Stimulated activated CD4-positive, alpha-beta T cell treated with anti-CD3 and anti-CD28 coated beads, TNF-alpha, amount 100 ng/mL, for 48 hours (primary cell): Measurements from ENCODE around the gene ZNF101.
"Not testable (repeated sequence)": the region's sequence is repeated elsewhere in the genome, so short reads cannot be mapped to it uniquely, and the experiment has no call there.

Experiments
- DNase-seq, 3 donors: peaks; one replicate each; pipeline ENCODE4 v3.0.0-alpha.2; 2020; ENCODE audit warnings: low read depth in 3 of 3

Gene ZNF101

DNA sequence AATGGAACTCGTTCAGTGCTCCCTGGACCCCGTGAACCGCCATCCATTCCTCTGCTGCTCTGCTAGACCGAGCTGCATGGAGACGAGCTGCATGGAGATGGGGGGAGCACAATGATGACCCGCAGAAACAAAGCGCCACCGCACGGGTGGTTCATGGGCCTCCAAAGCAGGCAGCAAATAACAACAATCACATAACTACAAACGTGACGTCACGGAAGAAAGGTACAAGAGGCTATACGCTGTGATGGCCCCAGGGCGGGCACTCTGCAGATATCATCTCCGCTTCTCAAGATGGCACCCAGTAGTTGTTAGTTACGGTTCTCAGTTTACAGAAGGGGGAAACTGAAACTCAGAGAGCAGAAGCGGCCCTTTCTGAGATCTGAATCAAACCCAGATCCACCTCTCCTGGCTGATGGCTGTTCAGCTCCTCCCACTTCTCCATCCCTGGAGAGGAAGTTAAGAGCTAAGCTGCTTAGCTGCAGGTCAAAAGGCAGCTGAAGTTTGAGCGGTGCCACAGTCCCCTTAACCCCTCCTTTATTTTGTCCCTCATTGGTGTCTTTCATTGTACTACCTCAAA is 6.9 kb upstream of the ZNF101 start:
- DNase-seq, result peak in 2 of 3 donors; percentile 20 to 32

DNA sequence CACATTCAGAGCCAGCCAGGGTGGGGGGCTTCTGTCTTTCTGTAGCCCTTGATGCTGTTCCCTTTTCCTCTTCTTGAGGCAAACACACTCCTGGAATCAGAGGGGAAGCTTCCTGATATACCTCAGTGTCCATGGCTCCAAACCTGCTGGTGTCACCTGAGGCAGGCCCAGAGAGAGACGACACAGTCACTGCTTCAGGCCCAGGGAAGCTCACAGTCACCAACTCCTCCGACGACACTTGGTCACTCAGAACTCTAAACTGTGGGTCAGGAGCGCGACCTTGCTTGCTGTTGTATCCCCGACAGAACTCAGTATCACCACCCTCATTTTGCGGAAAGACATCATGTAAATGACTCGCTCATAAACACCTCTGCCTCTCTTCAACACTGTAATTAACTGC is 6.3 kb upstream of the ZNF101 start:
- DNase-seq, result no peak

DNA sequence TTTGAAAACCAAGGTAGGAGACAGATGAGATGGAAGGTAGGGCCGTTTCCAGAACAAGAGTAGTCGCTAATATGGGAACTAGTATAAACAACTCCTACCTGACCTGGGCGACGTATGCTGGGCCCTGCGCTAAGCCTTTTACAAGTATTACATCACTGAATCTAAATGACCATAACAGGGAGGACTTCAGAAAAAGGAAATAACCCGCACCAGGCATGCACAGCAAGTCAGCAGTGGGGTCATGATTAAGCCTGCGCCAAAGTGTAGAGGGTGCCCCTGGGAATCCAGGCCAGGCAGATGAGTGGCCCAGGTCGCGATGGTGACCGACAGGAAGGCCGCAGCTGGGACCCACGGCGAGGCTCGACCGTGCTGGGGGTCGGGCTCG is 5.8 kb upstream of the ZNF101 start:
- no peak for DNase-seq

DNA sequence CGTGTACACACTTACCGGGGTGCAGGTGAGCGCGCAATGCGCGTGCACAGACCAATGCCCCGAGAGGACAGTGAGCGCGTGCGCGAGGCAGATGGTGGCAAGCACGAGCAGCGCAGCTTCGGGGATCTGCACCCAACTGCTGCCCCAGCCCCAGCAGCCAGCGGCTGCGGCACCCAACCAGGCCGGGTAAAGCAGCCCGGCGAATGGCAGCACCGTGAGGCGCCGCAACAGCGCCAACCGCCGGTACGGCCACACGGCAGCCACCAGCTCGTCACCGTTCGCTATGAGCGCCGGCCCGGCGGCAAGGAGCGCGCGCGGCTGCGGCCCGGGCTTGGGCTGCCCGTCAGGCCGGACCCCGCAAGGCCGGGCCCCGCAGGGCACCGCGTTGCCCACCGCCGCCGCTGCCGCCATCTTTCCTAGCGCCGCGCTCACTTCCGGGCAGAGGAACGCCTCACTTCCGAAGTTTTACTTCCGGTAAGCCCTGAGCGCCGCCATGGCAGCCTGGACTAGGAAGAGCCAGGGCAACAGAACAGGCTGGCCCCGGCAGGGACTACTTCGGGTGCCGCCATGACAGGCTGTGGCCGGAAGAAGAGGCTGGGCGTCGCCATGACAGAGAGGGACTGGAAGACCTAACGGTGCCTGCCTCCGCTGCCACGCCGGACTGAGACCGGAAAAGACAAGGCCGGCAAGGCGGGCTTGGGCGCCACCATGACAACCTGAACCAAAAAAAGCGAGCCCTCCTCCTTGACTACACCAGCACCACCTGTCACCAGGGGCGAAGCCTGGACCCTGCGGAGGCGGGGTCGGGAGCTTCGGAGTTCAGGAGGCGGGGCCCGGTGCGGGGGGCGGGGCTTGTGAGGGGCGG is 5.2 kb upstream of the ZNF101 start, which contains the start of gene ATP13A1:
ATP13A1 (minus strand) TSS at position 421 of the 865 bp plus-strand sequence; CDS start at position 411, 10 bp downstream.
- peak; percentile 84 to 92 (median 89) for DNase-seq

DNA sequence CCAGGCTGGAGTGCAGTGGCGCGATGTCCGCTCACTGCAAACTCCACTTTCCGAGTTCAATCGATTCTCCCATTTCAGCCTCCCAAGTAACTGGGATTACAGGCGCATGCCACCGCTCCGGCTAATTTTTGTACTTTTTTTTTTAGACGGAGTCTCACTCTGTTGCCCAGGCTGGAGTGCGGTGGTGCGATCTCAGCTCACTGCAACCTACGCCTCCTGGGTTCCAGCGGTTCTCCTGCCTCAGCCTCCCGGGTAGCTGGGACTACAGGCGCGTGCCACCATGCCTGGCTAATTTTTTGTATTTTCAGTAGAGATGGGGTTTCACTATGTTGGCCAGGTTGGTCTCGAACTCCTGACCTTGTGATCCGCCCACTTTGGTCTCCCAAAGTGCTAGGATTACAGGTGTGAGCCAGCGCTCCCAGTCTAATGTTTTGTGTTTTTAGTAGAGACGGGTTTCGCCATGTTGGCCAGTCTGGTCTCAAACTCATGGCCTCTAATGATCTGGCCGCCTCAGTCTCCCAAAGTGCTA is 3.2 kb upstream of the ZNF101 start:
- not testable (repeated sequence) for DNase-seq

DNA sequence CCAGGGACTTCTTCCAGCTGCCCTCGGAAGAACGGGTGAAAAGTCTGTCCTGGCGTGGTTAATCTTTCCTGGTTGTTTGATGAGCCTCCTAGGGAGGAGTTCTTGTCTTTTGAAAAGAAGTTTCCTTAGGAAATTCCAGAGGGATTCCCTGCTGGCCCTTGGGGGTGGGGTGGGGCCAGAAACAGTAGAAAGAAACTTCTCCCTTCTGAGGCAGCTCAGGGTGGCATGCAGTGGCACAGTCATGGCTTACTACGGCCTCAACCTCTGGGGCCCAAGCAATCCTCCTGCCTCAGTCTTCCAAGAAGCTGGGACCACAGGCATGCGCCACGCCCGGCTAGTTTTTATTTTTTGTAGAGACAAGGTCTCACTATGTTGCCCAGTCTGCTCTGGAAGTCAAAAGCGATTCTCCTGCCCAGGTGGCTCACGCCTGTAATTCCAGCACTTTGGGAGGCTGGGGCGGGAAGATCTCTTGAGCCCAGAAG is 1.5 kb downstream of the ZNF101 start:
- no peak for DNase-seq

DNA sequence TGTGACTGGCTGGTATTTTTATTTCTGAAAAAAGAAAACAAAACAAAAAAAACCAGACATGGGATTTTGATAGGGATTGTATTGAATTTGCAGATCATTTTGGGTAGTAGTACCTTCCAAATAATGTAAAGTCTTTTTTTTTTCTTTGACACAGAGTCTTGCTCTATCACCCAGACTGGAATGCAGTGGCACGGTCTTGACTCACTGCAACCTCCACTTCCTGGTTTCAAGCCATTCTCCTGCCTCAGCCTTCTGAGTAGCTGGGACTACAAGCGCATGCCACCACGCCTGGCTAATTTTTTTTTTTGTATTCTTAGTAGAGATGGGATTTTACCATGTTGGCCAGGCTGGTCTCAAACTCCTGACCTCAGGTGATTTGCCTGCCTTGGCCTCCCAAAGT is 4.2 kb downstream of the ZNF101 start:
- DNase-seq, result no peak

DNA sequence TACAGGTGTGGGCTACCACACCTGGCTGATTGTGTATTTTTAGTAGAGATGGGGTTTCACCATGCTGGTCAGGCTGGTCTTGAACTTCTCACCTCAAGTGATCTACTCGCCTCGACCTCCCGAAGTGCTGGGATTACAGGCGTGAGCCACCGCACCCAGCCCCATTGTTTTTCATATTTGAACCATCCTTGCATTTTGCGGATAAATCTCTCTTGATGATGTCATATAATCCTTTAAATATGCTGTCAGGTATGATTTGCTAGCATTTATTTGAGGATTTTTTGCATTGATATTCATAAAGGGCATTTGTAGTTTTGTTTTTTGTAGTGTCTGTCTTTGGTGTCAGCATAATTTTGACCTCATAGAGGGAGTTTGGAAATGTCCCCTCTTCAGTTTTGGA is 5.7 kb downstream of the ZNF101 start:
- DNase-seq, result no peak

DNA sequence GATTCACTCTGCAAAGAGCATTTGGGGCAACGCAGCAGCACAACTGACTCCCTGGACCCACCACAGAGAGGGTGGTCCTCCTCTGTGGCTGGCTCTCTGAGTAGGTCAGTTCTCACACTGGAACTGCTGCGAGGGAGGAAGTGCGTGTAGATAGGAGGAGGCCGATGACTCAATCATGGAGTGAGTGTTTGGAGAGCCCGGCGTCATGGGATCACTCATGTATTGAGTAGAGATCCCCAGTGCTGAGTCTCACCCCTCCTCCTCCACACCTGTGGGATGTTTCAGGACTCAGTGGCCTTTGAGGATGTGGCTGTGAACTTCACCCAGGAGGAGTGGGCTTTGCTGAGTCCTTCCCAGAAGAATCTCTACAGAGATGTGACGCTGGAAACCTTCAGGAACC is 8.9 kb downstream of the ZNF101 start:
- no peak for DNase-seq

DNA sequence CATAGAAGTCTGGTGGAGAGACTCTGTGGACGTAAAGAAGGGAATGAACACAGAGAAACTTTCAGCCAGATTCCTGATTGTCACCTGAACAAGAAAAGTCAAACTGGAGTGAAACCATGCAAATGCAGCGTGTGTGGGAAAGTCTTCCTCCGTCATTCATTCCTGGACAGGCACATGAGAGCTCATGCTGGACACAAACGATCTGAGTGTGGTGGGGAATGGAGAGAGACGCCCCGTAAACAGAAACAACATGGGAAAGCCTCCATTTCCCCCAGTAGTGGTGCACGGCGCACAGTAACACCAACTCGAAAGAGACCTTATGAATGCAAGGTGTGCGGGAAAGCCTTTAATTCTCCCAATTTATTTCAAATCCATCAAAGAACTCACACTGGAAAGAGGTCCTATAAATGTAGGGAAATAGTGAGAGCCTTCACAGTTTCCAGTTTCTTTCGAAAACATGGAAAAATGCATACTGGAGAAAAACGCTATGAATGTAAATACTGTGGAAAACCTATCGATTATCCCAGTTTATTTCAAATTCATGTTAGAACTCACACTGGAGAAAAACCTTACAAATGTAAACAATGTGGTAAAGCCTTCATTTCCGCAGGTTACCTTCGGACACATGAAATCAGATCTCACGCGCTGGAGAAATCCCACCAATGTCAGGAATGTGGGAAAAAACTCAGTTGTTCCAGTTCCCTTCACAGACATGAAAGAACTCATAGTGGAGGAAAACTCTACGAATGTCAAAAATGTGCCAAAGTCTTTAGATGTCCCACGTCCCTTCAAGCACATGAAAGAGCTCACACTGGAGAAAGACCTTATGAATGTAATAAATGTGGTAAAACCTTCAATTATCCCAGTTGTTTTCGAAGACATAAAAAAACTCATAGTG is 10.8 kb downstream of the ZNF101 start:
- DNase-seq, result no peak

DNA sequence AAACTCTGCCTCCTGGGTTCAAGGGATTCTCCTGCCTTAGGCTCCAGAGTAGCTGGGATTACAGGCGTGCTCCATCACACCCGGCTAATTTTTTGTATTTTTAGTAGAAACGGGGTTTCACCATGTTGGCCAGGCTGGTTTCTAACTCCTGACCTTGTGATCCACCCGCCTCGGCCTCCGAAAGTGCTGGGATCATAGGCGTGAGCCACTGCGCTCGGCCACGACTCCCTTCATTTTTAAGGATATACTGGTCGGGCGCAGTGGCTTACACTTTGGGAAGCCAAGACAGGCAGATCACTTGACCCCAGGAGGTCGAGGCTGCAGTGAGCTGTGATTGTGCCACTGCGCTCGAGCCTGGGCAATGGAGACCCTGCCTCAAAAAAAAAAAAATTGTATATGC is 17.5 kb downstream of the ZNF101 start:
- not testable (repeated sequence) for DNase-seq

DNA sequence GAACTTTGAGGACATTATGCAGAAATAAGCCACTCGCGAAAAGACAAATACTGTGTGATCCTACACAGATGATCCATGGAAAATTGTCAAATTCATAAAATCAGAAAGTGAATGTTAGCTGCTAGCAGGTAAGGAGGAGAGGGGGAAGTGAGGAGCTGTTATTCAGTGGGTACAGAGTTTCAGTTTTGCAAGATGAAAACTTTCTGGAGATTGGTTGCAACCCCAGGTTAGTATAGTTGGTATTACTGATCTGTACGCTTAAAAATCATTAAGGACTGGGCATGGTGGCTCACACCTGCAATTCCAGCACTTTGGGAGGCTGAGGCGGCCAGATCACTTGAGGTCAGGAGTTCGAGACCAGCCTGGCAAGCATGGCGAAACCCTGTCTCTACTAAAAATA is 17.9 kb downstream of the ZNF101 start:
- DNase-seq, result no peak

DNA sequence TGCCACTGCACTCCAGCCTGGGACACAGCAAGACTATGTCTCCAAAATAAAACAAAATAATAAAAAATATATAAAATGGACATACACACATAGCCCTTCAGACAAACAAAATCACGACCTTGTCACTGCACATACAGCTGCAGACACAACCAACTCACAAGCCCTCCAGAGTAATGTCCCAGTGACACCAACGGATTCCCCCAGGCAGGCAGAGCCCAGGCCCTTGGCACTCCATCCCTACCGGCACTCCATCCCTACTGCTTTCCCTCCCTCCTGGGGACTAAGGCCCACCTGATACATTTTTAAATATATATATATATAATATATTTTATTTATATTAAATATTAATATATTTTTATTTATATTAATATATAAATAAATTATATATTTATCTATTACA is 18.5 kb downstream of the ZNF101 start:
- no peak for DNase-seq

DNA sequence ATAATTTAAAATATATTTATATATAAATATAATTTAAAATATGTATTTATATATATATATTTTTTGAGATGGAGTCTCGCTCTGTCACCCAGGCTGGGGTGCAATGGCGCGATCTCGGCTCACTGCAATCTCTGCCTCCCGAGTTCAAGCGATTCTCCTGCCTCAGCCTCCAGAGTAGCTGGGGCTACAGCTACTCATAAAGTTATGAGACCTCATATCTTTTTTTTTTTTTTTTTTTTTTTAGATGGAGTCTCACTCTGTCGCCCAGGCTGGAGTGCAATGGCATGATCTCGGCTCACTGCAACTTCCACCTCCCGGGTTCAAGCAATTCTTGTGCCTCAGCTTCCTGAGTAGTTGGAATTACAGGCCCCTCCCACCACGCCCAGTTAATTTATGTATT is 20.4 kb downstream of the ZNF101 start:
- not testable (repeated sequence) for DNase-seq

DNA sequence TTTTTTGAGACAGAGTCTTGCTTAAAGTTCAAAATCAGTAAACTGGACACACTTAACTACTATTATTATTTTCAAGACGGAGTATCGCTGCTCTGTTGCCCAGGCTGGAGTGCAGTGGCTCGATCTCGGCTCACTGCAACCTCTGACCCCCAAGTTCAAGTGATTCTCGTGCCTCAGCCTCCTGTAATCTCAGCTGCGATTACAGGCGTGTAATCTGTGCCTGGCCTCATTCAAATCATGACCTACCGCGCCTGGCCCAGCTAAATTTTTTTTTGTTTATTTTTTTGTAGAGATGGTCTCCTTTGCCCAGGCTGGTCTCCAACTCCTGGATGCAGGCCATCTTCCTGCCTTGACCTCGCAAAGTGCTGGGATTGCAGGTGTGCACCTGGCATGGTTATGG is 23.0 kb downstream of the ZNF101 start:
- no peak for DNase-seq

DNA sequence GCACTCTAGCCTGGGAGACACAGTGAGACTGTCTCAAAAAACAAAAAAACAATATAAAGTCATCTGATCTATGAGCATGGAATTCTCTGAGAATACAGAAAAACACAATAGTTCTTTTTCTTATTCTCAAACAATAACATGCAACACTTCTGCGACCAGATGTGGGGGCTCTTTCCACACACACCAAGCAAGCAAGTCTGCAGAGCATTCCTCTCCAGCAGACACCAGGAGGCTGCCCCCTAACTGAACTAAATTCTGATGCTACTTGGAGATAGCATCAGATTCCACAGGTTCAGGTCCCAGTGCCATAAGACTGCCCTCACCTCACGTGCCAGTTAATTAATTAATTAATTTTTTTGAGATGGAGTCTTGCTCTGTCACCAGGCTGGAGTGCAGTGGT is 27.7 kb downstream of the ZNF101 start:
- DNase-seq, result no peak

DNA sequence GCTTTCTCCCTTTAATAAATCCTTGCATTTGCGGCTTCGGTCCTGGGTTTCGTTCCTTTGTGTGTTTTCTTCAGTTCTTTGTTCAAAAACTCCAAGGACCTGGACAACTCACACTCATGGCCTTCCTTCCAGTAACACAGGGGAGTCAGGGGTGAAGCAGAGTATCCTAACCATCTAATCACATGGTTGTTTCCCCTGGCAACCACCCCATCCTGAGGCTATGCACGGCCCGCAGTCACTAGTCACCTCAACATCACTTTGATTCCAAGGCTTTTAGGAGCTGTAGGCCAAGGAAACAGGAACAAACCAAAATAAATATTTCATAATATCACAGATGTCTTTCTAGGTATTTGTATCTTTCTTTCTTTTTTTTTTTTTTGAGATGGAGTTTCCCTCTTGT is 28.9 kb downstream of the ZNF101 start:
- no peak for DNase-seq

DNA sequence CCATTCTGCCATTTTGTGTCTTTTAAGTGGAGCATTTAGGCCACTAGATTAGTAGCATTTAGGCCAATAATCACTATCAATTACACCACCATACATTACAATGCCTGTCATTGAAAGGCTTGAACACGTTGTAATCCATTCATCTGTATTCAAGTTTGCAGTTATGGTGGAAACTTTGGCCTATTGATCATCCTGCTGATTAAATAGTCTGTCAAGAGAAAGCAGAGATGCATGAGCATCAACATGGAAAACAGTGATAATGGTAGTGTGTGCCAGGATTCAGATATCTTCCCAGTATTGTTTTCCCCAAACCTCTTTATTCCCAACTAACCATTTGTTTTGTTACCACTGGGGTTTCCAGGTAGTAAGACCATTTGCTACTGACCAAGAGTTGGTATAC is 31.9 kb downstream of the ZNF101 start:
- DNase-seq, result not testable (repeated sequence)

DNA sequence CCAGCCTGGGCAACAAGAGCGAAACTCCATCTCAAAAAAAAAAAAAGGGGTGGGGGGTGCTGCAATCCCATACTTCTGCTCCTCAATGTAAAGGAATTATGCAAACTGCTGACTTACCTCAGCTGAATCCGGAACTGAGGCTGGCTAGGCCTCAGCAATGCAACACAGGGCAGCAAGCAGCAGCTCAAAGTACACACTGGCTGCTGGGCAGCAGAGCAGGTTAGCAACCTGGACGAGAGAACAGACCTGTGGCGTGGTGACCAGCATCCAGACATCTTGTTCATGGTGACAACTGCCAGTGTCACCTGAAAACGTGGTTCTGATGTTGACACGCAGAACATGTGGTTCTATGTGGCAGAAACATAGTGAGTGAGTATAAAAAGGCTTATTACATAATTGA is 36.2 kb downstream of the ZNF101 start:
- DNase-seq, result no peak

DNA sequence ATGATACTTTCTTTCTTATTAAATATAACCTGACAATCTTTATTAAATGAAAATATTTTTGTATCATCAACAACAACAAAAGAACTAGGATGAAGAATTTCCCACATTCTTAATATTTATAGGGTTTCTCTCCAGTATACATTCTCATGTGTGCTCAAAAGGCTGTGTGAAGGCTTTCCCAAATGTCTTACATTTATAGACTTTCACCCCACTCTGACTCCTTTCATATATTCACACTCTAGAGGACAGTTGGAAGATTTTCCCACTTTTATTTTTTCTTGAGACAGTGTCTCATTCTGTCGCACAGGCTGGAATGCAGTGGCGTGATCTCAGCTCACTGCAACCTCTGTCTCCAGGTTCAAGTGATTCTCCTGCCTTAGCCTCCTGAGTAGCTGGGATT is 41.9 kb downstream of the ZNF101 start:
- no peak for DNase-seq

DNA sequence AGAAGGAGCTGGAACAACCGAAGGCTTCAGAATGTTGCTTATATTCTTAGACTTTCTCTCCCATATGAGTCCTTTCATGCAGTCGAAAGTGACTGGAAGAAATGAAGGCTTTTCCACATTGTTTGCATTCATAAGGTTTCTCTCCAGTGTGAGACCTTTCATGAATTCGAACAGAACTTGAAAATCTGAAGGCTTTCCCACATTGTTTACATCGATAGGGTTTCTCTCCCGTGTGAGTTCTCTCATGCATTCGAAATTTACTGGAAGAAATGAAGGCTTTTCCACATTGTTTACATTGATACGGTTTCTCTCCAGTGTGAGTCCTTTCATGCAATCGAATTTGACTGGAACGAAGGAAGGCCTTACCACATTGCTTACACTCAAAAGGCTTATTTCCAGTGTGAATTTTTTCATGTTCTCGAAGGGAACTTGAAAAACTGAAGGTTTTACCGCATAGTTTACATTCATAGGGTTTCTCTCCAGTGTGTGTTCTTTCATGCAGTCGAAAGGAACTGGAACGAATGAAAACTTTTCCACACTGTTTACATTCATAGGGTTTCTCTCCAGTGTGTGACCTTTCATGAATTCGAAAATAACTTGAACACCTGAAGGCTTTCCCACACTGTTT is 42.8 kb downstream of the ZNF101 start:
- no peak for DNase-seq
